NCI-H2196 treated with DMSO at 0.1 percent for 48 hours (cell line): ENCODE results near the gene IL1RAP.
"Not testable (repeated sequence)": the region's sequence is repeated elsewhere in the genome, so short reads cannot be mapped to it uniquely, and the experiment has no call there.

Experiments used
- DNase-seq: peaks from one replicate; lab custom pipeline; 2025; ENCODE audit not compliant: unreplicated experiment; lab: John Stamatoyannopoulos, UW

The IL1RAP gene

GRCh38 chr3:190644766-190645165 is 130.9 kb downstream of the IL1RAP start:
- no peak for DNase-seq

DNA sequence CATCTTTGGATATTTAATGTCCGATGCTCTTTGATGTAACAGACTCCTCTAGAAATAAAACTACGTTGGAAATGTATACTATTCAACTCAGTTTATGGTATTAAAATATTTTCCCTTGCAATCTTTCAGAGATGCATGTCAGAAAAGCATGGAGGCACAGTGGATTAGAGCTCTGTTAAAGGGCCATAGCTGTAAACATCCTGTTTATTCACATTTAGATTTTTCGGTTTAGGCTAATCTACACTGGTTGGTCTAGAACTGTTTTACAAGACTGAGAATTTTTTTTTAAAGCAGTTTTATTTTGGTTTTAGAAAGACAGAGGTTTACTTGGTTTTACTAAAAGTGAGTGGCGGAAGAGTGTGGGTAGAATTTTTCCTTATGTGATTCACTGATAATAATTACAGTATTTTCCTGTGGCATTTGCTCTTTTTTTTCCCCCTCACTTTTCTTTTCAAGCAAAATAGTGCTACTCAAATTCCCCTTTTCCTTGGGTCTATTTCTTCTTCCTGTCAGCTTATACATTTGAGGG is 132.1 kb downstream of the IL1RAP start:
- DNase-seq: no peak

DNA sequence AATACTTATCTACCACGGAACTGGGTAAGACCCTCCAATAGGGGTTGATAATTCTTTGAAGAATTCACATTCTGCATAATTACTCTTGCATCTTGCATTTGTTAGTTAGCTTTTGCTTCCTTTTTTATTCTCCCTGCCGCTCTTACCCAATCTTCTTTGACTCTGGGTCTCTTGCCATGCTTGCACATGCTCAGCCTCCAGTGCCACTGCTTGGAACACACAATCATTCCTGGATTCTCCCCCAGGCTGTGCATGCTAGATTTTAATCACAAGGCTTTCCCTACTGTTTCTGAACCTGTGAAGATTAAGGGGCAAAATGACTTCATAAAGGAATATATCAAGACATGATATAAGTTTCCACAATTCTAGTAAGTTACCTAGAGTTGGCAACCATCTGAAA is 133.1 kb downstream of the IL1RAP start:
- no peak for DNase-seq

DNA sequence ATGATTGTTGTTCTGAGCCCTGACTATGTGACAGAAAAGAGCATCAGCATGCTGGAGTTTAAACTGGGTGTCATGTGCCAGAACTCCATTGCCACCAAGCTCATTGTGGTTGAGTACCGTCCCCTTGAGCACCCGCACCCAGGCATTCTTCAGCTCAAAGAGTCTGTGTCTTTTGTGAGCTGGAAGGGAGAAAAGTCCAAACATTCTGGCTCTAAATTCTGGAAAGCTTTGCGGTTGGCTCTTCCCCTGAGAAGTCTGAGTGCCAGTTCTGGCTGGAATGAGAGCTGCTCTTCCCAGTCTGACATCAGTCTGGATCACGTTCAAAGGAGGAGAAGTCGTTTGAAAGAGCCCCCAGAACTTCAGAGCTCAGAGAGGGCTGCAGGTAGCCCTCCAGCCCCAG is 142.0 kb downstream of the IL1RAP start:
- DNase-seq: no peak

DNA sequence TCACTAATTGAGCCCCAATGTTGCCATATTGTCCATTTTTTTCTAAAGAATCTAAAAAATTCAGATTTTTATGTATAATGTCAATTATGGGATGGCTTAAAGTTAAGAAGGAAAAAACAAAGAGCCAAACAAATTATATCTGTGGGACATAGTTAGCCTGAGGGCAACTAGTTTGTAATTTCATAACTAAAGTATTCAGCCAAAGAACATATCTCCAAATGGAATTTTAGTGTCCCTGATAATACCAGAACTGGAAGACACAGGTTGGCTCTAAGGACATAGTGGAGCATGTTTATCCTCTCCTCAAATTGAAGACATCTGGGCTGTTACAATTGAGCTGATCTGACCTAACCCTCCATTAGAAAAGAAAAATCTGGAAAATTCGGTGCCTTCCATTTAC is 144.2 kb downstream of the IL1RAP start:
- DNase-seq: no peak

DNA sequence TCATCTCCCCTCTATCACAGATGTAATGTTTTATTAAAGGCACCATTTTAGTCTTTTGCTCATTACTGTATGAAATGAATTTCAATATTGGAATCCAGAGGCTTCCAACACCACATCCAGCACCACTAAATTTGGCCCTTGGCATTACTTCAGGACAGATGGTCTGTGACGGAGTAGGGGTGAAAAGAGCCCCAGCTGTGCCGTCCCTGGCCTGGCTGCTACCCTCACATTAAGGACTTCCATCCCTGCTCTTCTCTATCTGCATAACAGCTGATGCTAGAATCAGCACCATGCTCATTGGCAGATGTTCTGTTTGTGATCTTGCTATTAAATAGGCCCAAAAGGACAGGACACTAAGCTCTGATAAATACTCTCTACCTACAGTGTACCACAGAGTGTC is 152.9 kb downstream of the IL1RAP start:
- no peak for DNase-seq

GRCh38 chr3:190671658-190672057 is 157.8 kb downstream of the IL1RAP start:
- DNase-seq: no peak

DNA sequence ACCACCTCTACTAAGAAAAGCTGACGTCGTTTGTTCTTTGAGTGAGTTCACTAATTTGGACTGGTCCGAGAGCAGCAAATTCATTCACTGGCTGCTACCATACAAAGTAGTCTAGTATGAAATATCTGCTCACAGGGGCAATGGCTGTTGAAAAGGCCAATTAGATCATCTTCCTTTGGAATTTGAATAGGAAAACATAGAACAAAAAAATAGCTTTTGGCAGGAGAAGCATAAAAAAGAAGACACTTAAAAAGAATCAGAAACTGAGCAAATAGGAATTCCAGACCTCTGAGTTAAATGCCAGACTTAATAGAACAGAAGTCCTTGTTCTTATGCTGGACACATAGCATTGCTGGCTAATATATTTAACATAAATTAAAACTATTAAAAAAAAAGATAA is 159.3 kb downstream of the IL1RAP start:
- DNase-seq: no peak

DNA sequence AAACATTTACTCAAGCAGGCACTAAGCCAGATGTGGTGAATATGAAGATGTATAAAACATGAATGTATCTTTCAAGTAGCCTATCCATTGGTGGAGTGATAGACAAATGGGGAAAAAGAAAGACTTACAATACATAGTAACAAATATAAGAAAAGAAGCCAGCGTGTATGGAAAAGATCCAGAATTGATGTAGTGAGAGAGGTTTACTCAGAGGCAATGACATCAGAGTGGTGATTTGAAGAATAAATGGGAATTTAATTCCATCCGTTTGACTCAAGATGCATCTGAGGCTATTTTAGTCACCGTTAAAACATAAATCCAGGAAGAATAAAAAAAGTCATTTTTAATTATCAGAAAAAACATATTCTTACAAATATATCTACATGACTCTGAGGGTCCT is 162.6 kb downstream of the IL1RAP start:
- DNase-seq: no peak

DNA sequence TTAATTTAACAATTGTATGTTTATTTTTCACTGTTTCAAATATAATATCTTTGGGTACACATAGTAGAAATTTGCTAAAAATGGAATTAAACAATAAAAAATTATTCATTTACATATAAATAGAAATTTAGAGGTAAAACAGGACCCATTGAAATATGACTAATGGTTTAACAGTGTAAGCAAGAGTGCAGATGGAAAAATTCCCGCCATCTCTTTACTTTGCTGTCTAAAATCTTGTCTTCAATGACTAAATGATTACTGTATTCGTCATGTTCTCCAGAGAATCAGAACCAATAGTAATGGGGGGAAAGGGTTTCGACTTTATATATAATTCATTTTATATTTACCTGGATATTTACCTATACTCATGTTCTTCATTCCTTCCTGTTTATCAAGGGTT is 163.1 kb downstream of the IL1RAP start:
- no peak for DNase-seq

- DNase-seq: not testable (repeated sequence)
Observed at GRCh38 chr3:190677868-190678267, 164.0 kb downstream of the IL1RAP start.

DNA sequence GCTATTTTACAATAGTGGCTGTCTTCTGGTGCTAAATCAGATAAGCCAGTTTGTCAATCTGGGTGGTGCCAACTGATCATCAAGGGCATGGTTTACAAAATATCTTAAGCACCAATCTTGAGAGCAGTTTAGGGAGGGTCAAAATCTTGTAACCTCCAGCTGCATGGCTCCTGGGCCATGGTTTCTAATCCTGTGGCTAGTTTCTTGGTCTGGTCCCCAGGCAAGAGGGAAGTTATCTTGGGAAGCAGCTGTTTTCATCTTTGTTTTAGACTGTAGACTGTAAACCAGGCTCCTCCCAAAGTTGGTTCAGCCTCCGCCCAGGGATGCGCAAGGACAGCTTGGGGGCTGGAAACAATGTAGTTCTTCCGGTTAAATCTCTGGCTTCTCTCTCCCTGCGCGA is 166.8 kb downstream of the IL1RAP start:
- no peak for DNase-seq

DNA sequence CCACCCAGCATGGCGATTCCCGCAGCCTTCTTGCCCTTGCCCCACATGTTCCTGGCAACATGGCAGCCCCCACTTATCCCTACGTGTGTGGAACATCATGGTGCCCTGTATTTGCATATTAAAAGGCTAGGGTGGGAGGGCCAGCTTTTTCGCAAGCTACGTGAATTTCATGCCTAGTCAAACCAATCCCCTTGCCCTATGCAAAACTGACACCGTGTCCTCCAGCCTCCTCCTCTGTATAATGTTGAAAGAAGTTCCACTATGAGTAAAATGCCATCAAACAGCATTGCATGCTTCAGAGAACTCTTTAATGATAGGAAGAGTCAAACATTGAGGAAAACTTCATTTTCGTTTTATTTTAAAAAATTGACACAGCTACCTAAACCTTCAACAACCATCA is 170.9 kb downstream of the IL1RAP start:
- no peak for DNase-seq

- DNase-seq: no peak
Observed at GRCh38 chr3:190686011-190686410, 172.1 kb downstream of the IL1RAP start.

DNA sequence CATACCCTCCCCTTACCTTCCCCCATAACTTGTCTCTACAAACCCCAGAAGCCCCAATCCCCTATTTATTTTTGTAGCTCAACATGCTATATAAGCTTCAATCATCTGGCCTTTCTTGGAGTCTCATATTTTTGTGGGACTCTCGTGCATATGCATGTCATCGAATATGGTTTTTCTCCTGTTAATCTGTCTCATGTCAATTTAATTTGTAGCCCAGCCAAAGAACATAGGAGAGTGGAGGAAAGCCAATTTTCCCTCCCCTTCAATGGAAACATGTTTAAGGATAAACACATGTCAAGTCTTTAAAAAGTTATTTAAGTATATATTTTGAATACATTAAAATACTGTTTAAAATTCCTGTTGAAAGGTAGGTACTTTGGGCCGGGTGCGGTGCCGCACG is 176.4 kb downstream of the IL1RAP start:
- DNase-seq: no peak

DNA sequence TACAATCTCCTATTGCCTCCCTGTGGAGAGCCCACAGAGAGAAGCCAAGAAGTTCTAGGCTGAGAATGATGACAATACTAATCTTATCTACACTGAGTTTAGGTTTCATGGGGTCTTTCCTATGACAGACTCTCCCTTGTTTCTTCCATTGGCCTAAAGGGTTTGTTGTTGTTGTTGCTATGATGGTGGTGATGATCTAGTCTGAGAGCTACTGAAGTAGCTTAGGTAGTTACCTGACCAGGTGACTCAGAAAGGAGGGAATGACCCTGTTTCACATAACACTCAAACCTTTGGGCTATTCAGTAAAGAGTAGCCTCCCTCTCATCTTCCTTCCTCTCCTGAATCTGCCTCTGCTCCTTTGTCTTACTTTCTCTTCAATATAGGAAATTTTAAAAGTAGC is 178.4 kb downstream of the IL1RAP start:
- no peak for DNase-seq

GRCh38 chr3:190694335-190695001 is 180.6 kb downstream of the IL1RAP start:
- DNase-seq: no peak

GRCh38 chr3:190695225-190695624 is 181.3 kb downstream of the IL1RAP start:
- DNase-seq: no peak

GRCh38 chr3:190695994-190696393 is 182.1 kb downstream of the IL1RAP start:
- no peak for DNase-seq

GRCh38 chr3:190696777-190697501 is 183.1 kb downstream of the IL1RAP start:
- DNase-seq: peak; percentile 3

DNA sequence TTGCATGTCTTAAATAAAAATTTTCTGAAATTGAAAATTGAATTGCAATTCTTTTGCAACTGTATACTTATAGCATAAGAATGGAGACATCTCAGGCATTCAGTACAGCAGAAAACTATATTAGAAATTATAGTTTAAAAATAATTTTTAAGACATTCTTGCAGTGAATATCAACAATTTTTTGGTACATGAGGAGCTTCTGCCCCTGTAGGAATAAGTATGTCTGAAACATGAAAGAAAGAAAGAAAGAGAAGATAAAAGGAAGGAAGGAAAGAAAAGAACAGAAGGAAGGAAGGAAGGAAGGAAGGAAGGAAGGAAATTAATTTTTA is 183.6 kb downstream of the IL1RAP start:
- no peak for DNase-seq

DNA sequence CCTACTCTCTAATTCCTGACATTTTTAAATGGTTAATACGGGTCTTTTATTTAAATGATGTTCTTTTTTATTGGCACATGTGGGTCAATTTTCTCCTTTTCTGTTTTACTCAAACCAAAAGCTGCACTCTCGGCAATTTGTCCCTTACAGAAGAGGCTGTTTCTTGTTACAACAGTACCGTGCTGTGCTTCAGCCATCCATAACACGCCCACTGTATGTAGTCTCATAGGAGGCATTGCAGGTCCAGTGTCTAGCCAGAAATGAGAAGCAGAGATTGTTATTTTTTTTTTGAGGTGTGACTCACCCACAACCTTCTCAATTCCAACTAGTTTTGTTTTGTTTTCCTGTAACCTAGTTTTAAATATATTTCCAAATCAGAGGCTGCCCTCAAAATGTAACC is 184.0 kb downstream of the IL1RAP start:
- no peak for DNase-seq

DNA sequence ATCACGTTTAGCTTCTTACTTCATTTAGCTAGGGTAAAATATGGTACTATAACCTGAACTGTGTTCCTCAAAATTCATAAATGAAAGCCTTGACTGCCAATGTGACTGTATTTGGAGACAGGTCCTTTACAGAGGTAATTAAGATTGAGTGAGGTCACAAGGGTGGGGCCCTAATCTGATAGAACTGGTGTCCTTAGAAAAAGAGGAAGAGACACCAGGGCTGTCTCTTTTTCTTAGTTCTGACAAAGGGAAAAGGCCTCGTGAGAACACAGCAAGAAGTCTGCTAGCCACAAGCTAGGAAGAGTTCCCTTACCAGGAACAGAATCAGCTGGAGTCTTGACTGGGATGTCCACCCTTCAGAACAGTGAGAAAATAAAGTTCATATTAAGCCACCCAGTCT is 185.9 kb downstream of the IL1RAP start:
- no peak for DNase-seq
